Activated CD8-positive, alpha-beta memory T cell treated with anti-CD3 and anti-CD28 coated beads, Interleukin-2, amount 50 U/mL, for 24 hours (primary cell): ENCODE results near the gene DHODH.
A peak's percentile ranks its signal among the peaks of the same experiment; 100 is the strongest.
"Not testable (repeated sequence)": the region's sequence is repeated elsewhere in the genome, so short reads cannot be mapped to it uniquely, and the experiment has no call there.

Experiments used
- DNase-seq: peaks from one replicate; pipeline ENCODE4 v3.0.0-alpha.2; 2020; ENCODE audit errors: extremely low read depth

Gene DHODH

GRCh38 chr16:72008424-72009216, at the start of gene DHODH:
Gene DHODH, plus strand, starts transcription at chr16:72008744. Its CDS starts 21 bp downstream, at chr16:72008765.
- DNase-seq, result peak; percentile 93

GRCh38 chr16:71961066-71962039, 47.2 kb upstream of the DHODH start:
- DNase-seq, result peak; percentile 63

- no peak for DNase-seq
Observed at GRCh38 chr16:71963125-71963875, 45.2 kb upstream of the DHODH start.

GRCh38 chr16:71965223-71965622, 43.3 kb upstream of the DHODH start:
- no peak for DNase-seq

- DNase-seq, result no peak
Observed at GRCh38 chr16:71966932-71967331, 41.6 kb upstream of the DHODH start.

GRCh38 chr16:71969353-71969752, 39.2 kb upstream of the DHODH start:
- no peak for DNase-seq

- no peak for DNase-seq
Observed at GRCh38 chr16:71971571-71971970, 37.0 kb upstream of the DHODH start.

- DNase-seq, result no peak
Observed at GRCh38 chr16:71972356-71972755, 36.2 kb upstream of the DHODH start.

- DNase-seq, result no peak
Observed at GRCh38 chr16:71973001-71973400, 35.5 kb upstream of the DHODH start.

GRCh38 chr16:71974068-71974818, 34.3 kb upstream of the DHODH start:
- no peak for DNase-seq

- DNase-seq, result no peak
Observed at GRCh38 chr16:71985262-71985974, 23.1 kb upstream of the DHODH start.

- DNase-seq, result no peak
Observed at GRCh38 chr16:71986131-71986530, 22.4 kb upstream of the DHODH start.

GRCh38 chr16:71995038-71995437, 13.5 kb upstream of the DHODH start:
- no peak for DNase-seq

- DNase-seq, result not testable (repeated sequence)
Observed at GRCh38 chr16:71997578-71997977, 11.0 kb upstream of the DHODH start.

GRCh38 chr16:72001180-72001874, 7.2 kb upstream of the DHODH start:
- no peak for DNase-seq

- no peak for DNase-seq
Observed at GRCh38 chr16:72002619-72003018, 5.9 kb upstream of the DHODH start.

- not testable (repeated sequence) for DNase-seq
Observed at GRCh38 chr16:72008065-72008423, 500 bp upstream of the DHODH start.

- no peak for DNase-seq
Observed at GRCh38 chr16:72009779-72010178, 1.2 kb downstream of the DHODH start.

GRCh38 chr16:72012607-72013006, 4.1 kb downstream of the DHODH start:
- DNase-seq, result no peak

- no peak for DNase-seq
Observed at GRCh38 chr16:72013389-72013788, 4.8 kb downstream of the DHODH start.
